HepG2 (cell line): ENCODE data around the gene CES3. TPM values are rescaled to one million over a fixed set of nuclear protein-coding genes. Genes with fewer than 3 reads are reported as not detected.

Source experiments
- AKAP8 ChIP-seq: sonication (generic); formaldehyde crosslinking; IDR thresholded peaks from 2 replicates; pipeline ENCODE4 v1.5.1; 2020; ENCODE audit warnings: mild to moderate bottlenecking, missing genetic modification reagents
- ARNT2 ChIP-seq: sonication (generic); formaldehyde crosslinking; IDR thresholded peaks from 2 replicates; pipeline ENCODE4 v1.8.0; 2022; ENCODE audit warnings: mild to moderate bottlenecking, low read depth, missing genetic modification reagents, moderate library complexity
- HOXA5 ChIP-seq: sonication (generic); formaldehyde crosslinking; IDR thresholded peaks from 2 replicates; pipeline ENCODE4 v1.4.0; 2020; ENCODE audit warnings: missing genetic modification reagents
- JUNB ChIP-seq: sonication (generic); formaldehyde crosslinking; IDR thresholded peaks from 2 replicates; pipeline ENCODE4 v1.8.0; 2022; ENCODE audit warnings: missing genetic modification reagents, mild to moderate bottlenecking, borderline replicate concordance
- KDM1A ChIP-seq: IDR thresholded peaks from 2 replicates; pipeline ENCODE4 v1.6.1; 2016; ENCODE audit warnings: missing compliant biosample characterization
- NFIB ChIP-seq: sonication (generic); formaldehyde crosslinking; IDR thresholded peaks from 2 replicates; pipeline ENCODE4 v1.9.0; 2021; ENCODE audit warnings: missing genetic modification reagents, mild to moderate bottlenecking, borderline replicate concordance
- ZFX ChIP-seq: sonication (generic); formaldehyde crosslinking; IDR thresholded peaks from 2 replicates; pipeline ENCODE4 v1.4.0; 2020; ENCODE audit warnings: mild to moderate bottlenecking, low read depth, missing genetic modification reagents, moderate library complexity
- ZNF10 ChIP-seq: sonication (generic); formaldehyde crosslinking; IDR thresholded peaks from 2 replicates; pipeline ENCODE4 v1.4.0; 2020; ENCODE audit warnings: mild to moderate bottlenecking, low read depth, missing genetic modification reagents, borderline replicate concordance
- ZNF160 ChIP-seq: sonication (generic); formaldehyde crosslinking; IDR thresholded peaks from 2 replicates; pipeline ENCODE4 v1.8.0; 2022; ENCODE audit warnings: mild to moderate bottlenecking, inconsistent platforms, missing genetic modification reagents
- ZNF577 ChIP-seq: sonication (generic); formaldehyde crosslinking; IDR thresholded peaks from 2 replicates; pipeline ENCODE4 v1.4.0; 2020; ENCODE audit warnings: mild to moderate bottlenecking, low read depth, missing genetic modification reagents, borderline replicate concordance
- ZNF616 ChIP-seq: sonication (generic); formaldehyde crosslinking; IDR thresholded peaks from 2 replicates; pipeline ENCODE4 v1.5.0; 2020; ENCODE audit warnings: low read depth, mild to moderate bottlenecking, missing genetic modification reagents
- ZNF782 ChIP-seq: sonication (generic); formaldehyde crosslinking; IDR thresholded peaks from 2 replicates; pipeline ENCODE4 v1.4.0; 2020; ENCODE audit warnings: missing genetic modification reagents, mild to moderate bottlenecking, borderline replicate concordance
- ZSCAN9 ChIP-seq: IDR thresholded peaks from 2 replicates; pipeline ENCODE4 v1.6.1; 2016; ENCODE audit warnings: borderline replicate concordance
- polyA plus RNA-seq, 8 experiments: library from polyadenylated mRNA; depleted of rRNA in 3 of 8; stranded (reverse) in 7 of 8; unstranded in 1 of 8; fragments of >200 nt; fragmentation: Illumina TruSeq in 4 of 8; extraction: Trizol in 4 of 8; gene quantifications; 2 replicates each; pipeline versions ENCODE4 v1.2.1 to v1.2.3, GENCODE V29; 2011 to 2016; ENCODE audit warnings: low read depth in 4 of 8, missing spikeins in 1 of 8, mixed read lengths in 1 of 8; ENCODE audit not compliant: insufficient read depth in 1 of 8
- total RNA-seq, 5 experiments: library from RNA; depleted of rRNA; stranded (reverse); fragments of >200 nt; fragmentation: Illumina TruSeq; extraction: Trizol; gene quantifications; 2 replicates each; pipeline ENCODE4 v1.2.3, GENCODE V29; 2016; ENCODE audit warnings: low read depth in 1 of 5
- TF ChIP-seq, protein P1 (sequence below): sonication (generic); formaldehyde crosslinking; IDR thresholded peaks from 2 replicates; pipeline ENCODE4 v1.8.1; 2023; ENCODE audit warnings: mild to moderate bottlenecking, moderate library complexity, missing genetic modification reagents
- TF ChIP-seq, protein P2 (sequence below): sonication (generic); formaldehyde crosslinking; IDR thresholded peaks from 2 replicates; pipeline ENCODE4 v1.4.0; 2020; ENCODE audit warnings: mild to moderate bottlenecking, low read depth, missing genetic modification reagents

CES3 gene
- total and polyA plus RNA-seq, 2 of the 13 experiments (the other 11 are each of a cell fraction or from before 2014, with no cell fraction given): 6.6 to 17.4 TPM

DNA sequence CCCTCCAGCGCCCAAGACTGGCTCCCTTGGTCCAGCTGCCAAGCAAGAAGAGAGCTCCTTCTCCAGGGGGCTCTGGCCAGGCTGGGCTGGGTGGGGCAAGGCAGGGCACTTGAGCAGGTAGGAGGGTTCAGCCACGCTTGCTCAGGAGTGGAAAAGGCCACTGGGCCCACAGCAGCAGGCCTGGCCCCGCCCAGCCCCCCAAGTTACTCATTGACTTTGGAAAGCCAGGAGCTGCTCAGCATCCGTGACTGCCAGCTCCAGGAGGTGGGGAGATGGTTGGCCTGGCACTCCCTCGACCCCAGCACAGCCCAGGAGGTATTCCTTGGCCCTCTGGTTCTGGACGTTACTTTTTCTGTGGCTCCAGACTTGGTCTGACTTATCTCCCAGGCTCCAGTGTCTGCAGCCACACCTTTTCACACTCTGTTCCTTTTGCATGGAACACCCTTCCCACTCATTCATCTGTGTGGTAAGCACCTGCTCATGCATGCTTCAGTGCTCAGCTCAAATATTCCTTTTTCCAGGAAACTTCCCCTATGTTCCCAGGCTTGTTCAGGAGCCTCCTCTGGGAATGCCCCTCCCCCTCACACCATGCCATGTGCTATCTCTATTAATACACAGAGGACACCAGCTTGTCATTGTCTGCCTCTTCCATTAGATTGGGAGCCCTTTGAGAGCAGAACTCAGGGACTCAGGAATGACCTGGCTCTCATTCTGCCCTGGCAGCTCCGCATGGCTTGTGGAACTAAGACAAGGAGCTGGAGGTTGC, 42.1 kb upstream of the CES3 start, which contains the start of gene CDH16 (continued):
- no peak for TF ChIP-seq JUNB
- peak; percentile 64 for TF ChIP-seq ZFX (CRISPR knock-in tag)
- no peak for TF ChIP-seq AKAP8
- TF ChIP-seq ZSCAN9 (CRISPR knock-in tag): no peak
- no peak for TF ChIP-seq ZNF577 (CRISPR knock-in tag)
- TF ChIP-seq ZNF160 (CRISPR knock-in tag): no peak
- no peak for TF ChIP-seq ZNF616 (CRISPR knock-in tag)
- TF ChIP-seq ZNF782 (CRISPR knock-in tag): no peak
- TF ChIP-seq, protein P1, sequence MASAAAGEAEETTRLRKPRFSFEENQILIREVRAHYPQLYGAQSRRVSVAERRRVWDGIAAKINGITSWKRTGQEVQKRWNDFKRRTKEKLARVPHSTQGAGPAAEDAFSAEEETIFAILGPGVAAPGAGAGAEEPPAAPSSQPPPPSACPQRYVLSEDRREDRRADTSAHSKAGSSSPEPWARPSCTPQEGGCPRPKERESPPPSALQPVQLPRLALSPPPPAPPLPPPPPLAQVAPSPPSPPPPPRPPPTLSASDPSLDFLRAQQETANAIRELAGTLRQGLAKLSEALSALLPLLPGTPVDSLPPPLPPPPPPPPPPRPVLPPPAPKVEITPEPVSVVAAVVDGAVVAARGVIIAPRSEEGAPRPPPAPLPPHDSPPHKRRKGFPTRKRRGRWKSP: no peak
- TF ChIP-seq, protein P2, sequence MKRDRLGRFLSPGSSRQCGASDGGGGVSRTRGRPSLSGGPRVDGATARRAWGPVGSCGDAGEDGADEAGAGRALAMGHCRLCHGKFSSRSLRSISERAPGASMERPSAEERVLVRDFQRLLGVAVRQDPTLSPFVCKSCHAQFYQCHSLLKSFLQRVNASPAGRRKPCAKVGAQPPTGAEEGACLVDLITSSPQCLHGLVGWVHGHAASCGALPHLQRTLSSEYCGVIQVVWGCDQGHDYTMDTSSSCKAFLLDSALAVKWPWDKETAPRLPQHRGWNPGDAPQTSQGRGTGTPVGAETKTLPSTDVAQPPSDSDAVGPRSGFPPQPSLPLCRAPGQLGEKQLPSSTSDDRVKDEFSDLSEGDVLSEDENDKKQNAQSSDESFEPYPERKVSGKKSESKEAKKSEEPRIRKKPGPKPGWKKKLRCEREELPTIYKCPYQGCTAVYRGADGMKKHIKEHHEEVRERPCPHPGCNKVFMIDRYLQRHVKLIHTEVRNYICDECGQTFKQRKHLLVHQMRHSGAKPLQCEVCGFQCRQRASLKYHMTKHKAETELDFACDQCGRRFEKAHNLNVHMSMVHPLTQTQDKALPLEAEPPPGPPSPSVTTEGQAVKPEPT (CRISPR knock-in tag): no peak
- no peak for TF ChIP-seq HOXA5 (CRISPR knock-in tag)
- TF ChIP-seq KDM1A (CRISPR knock-in tag): no peak
- TF ChIP-seq ZNF10 (CRISPR knock-in tag): no peak
- TF ChIP-seq NFIB (CRISPR knock-in tag): no peak
- TF ChIP-seq ARNT2 (CRISPR knock-in tag): no peak
